Cardiac muscle cell (in vitro differentiated cells and primary cell): ENCODE data around the gene NPM1. TPM values are rescaled to one million over a fixed set of nuclear protein-coding genes. Genes with fewer than 3 reads are reported as not detected.
"Not testable (repeated sequence)": the region's sequence is repeated elsewhere in the genome, so short reads cannot be mapped to it uniquely, and the experiment has no call there.

Source experiments
- DNase-seq, 2 donors: peaks; one replicate each; pipeline versions ENCODE4 v3.0.0 to v3.0.0-alpha.2; 2010 to 2017; ENCODE audit warnings: low read depth in 1 of 2, low spot score in 1 of 2
- H3K27ac ChIP-seq: fragments of 200-600 bp; sonication (generic); 2 replicates; pipeline ENCODE4 v1.5.1; 2016
- H3K27me3 ChIP-seq: fragments of 200-600 bp; sonication (generic); 2 replicates; pipeline ENCODE4 v1.6.0; 2016; ENCODE audit warnings: control low read depth
- H3K36me3 ChIP-seq: fragments of 200-600 bp; sonication (generic); 2 replicates; pipeline ENCODE4 v1.5.1; 2016; ENCODE audit warnings: control low read depth
- H3K4me1 ChIP-seq: fragments of 200-600 bp; sonication (generic); 2 replicates; pipeline ENCODE4 v1.8.1; 2017; ENCODE audit warnings: low read depth, mild to moderate bottlenecking, mixed run types
- H3K4me3 ChIP-seq: fragments of 200-600 bp; sonication (generic); 2 replicates; pipeline ENCODE4 v1.5.1; 2016; ENCODE audit warnings: mild to moderate bottlenecking
- H3K9me3 ChIP-seq: fragments of 200-600 bp; sonication (generic); 2 replicates; pipeline ENCODE4 v1.5.1; 2017; ENCODE audit warnings: low read depth, mild to moderate bottlenecking, control low read depth
- polyA plus RNA-seq: library from polyadenylated mRNA; unstranded; fragments of >200 nt; fragmentation: Nextera tagmentation; extraction: Ambion mirVana; gene quantifications from 2 replicates; pipeline ENCODE4 v1.2.1, GENCODE V29; 2016
- total RNA-seq: library from RNA; depleted of rRNA; stranded (reverse); fragments of >200 nt; gene quantifications from 2 replicates; pipeline ENCODE4 v1.2.3, GENCODE V29; 2016
- TF ChIP-seq, protein P1 (sequence below): IDR thresholded peaks from 2 replicates; pipeline ENCODE4 v1.5.1; 2012; ENCODE audit warnings: low read depth, mild to moderate bottlenecking, low read length

Gene NPM1
- total and polyA plus RNA-seq, 2 experiments from 2014 or later, result 389 to 1,115 TPM

DNA sequence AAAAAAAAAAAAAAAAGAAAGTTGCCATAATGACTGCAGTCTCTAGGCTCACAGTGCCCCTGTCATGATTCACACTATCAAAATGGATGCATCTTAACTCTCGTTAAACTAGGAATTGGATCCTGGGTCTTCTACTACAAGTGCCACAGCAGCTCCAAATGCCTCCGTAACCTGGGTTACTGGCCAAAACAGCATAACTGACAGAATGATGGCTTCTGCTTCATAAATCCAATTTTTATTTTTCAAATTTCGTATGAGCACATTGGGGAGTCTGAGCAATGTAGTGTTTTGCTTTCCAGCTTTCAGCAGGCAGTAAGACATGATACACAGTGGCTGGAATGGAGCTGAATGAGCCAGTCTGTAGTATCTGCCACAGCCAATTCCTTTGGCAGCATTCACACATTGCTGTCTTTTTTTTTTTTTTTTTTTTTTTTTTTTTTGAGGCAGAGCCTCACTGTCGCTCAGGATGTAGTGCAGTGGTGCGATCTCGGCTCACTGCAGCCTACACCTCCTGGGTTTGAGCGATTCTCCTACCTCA is 36.0 kb upstream of the NPM1 start:
- no peaks in the 10 kb centered on the region for H3K4me1 ChIP-seq
- TF ChIP-seq, protein P1, sequence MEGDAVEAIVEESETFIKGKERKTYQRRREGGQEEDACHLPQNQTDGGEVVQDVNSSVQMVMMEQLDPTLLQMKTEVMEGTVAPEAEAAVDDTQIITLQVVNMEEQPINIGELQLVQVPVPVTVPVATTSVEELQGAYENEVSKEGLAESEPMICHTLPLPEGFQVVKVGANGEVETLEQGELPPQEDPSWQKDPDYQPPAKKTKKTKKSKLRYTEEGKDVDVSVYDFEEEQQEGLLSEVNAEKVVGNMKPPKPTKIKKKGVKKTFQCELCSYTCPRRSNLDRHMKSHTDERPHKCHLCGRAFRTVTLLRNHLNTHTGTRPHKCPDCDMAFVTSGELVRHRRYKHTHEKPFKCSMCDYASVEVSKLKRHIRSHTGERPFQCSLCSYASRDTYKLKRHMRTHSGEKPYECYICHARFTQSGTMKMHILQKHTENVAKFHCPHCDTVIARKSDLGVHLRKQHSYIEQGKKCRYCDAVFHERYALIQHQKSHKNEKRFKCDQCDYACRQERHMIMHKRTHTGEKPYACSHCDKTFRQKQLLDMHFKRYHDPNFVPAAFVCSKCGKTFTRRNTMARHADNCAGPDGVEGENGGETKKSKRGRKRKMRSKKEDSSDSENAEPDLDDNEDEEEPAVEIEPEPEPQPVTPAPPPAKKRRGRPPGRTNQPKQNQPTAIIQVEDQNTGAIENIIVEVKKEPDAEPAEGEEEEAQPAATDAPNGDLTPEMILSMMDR, result no peak
- H3K9me3 ChIP-seq, result no peaks in the 10 kb centered on the region
- no peak overlapping the region for H3K27ac ChIP-seq
- H3K27me3 ChIP-seq, result no peaks in the 10 kb centered on the region
- no peaks in the 10 kb centered on the region for H3K36me3 ChIP-seq
- DNase-seq, result peak in 1 of 2 donors; percentile 11
- H3K4me3 ChIP-seq, result no peak overlapping the region

DNA sequence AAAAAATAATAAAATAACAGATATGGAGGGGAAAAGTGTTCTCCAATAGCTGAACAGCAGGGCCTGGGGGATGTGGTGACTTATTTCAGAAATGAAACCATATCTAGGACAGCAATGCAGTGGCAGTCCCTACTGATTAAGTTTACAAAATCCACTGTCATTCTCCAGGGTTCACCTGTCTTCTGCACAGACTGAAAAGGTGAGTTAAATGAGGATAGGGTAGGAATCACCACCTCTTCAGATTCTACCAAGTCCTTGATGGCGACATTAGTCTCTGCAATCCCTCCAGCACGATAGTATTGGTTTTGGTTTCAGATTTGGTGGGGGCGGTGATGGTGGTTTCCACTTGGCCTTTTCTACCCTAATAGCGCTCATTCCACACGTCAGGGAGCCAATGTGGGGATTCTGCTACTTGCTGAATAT is 32.3 kb upstream of the NPM1 start:
- H3K27ac ChIP-seq, result no peak overlapping the region
- no peaks in the 10 kb centered on the region for H3K4me1 ChIP-seq
- no peak for DNase-seq

DNA sequence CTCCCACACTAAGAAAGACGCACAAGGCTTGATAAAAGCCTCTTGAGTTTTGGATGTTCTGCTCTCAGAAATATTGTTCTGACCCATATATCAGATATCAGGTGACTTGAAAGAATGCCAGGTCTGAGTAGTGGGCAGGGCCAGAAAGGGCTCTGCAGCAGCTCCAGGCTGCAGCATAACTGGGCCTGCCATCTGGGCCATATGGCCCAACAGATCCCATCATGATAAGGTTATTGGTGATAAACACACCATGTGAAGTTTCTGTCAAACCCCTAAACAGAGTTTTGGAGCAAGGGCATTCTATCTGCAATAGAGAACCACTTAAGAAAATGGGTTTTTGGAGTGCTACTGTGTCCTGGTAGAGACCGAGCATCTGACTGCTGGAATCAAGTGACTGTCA is 29.8 kb upstream of the NPM1 start:
- H3K9me3 ChIP-seq, result no peaks in the 10 kb centered on the region
- H3K36me3 ChIP-seq, result no peaks in the 10 kb centered on the region
- no peaks in the 10 kb centered on the region for H3K4me1 ChIP-seq
- no peaks in the 10 kb centered on the region for H3K27me3 ChIP-seq
- DNase-seq, result no peak
- TF ChIP-seq, protein P1, result no peak
- H3K27ac ChIP-seq, result no peak overlapping the region
- H3K4me3 ChIP-seq, result no peak overlapping the region

More for the DNA sequence above, 32.3 kb upstream of the NPM1 start:
- Histone ChIP-seq H3K4me3 (no peak overlapping the region), H3K27me3 (no peaks in the 10 kb centered on the region), H3K9me3 (no peaks in the 10 kb centered on the region), H3K36me3 (no peaks in the 10 kb centered on the region)
- TF ChIP-seq, protein P1, result no peak

DNA sequence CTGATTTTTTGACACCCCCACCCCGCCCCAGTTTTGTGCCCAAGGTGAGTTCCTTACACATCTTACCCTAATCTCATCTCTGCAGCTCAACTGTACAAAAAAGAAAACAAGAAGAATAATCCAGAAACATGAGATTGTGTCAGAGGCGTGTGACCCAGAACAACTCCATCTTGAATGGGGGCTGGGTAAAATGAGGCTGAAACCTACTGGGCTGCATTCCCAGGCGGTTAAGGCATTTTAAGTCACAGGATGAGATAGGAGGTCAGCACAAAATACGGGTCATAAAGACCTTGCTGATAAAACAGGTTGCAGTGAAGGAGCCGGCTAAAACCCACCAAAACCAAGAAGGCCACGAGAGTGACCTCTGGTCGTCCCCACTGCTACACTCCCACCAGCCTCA is 26.5 kb upstream of the NPM1 start:
- H3K9me3 ChIP-seq, H3K27me3 ChIP-seq, H3K36me3 ChIP-seq, H3K27ac ChIP-seq, DNase-seq, H3K4me1 ChIP-seq, H3K4me3 ChIP-seq: not testable (repeated sequence)

- not testable (repeated sequence) for DNase-seq, H3K4me1 ChIP-seq
Measured at GRCh38 chr5:171363249-171363648, 24.4 kb upstream of the NPM1 start.

GRCh38 chr5:171363846-171364245 is 23.8 kb upstream of the NPM1 start:
- H3K4me1 ChIP-seq, result no peaks in the 10 kb centered on the region
- TF ChIP-seq, protein P1, result no peak
- no peaks in the 10 kb centered on the region for H3K9me3 ChIP-seq

More at GRCh38 chr5:171363249-171363648, 24.4 kb upstream of the NPM1 start:
- not testable (repeated sequence) for H3K9me3 ChIP-seq, H3K27me3 ChIP-seq, H3K4me3 ChIP-seq, H3K27ac ChIP-seq, H3K36me3 ChIP-seq

DNA sequence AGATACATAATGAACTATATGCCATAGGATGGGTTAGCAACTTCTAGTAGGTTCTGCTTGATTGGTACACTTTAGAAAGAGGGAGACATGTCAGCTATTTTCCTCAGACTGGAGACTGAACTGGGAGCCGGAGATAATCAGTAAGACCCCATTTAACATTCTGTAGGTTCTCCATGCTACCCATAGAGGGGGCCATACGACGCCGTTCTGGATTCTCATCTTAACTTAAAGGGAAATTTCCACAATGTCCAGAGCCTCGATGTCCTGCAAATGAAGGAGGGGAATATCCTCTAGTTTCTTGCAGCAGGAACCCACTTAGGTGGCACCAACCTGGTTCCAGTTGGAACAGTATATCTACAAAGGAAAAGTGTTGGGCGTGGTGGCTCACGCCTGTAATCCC is 22.3 kb upstream of the NPM1 start:
- peak; percentile 36 to 59 for DNase-seq
- TF ChIP-seq, protein P1, result peak; percentile 51
- no peaks in the 10 kb centered on the region for H3K27me3 ChIP-seq
- no peak overlapping the region for H3K27ac ChIP-seq
- H3K4me3 ChIP-seq, result no peak overlapping the region
- H3K4me1 ChIP-seq, result no peaks in the 10 kb centered on the region
- H3K9me3 ChIP-seq, result no peaks in the 10 kb centered on the region
- H3K36me3 ChIP-seq, result no peaks in the 10 kb centered on the region

More at GRCh38 chr5:171363846-171364245, 23.8 kb upstream of the NPM1 start:
- no peak overlapping the region for H3K27ac ChIP-seq
- no peaks in the 10 kb centered on the region for H3K27me3 ChIP-seq
- no peak overlapping the region for H3K4me3 ChIP-seq
- no peaks in the 10 kb centered on the region for H3K36me3 ChIP-seq
- DNase-seq, result no peak
